Endothelial cell of umbilical vein (primary cell): ENCODE data around the gene TOR1B. TPM values are rescaled to one million over a fixed set of nuclear protein-coding genes. Genes with fewer than 3 reads are reported as not detected.

Experiments
- BruUV-seq: library from RNA; stranded (reverse); fragments of 400-500 nt; replicated peaks from 2 replicates; lab custom pipeline; 2021; lab: Mats Ljungman, UMichigan
- CTCF ChIA-PET: fragments of 300-600, 350-600 bp; sonication (Branson Sonifier 250); formaldehyde crosslinking; loops from one replicate; lab custom pipeline; 2021; ENCODE audit warnings: antibody characterized with exemption, inconsistent platforms; lab: Charles Lee
- POLR2A ChIA-PET: fragments of 300-600, 350-600 bp; sonication (Branson Sonifier 250); formaldehyde crosslinking; loops from one replicate; lab custom pipeline; 2021; ENCODE audit warnings: antibody characterized with exemption, inconsistent platforms; lab: Charles Lee
- DNase-seq: peaks from one replicate; pipeline ENCODE4 v3.0.0-alpha.2; 2011; ENCODE audit warnings: low read depth, low spot score
- FAIRE-seq: peaks from 2 replicates; lab custom pipeline; 2011; peaks lifted over from hg19 to GRCh38; lab: Jason Lieb, UNC
- H2AFZ ChIP-seq: 2 replicates; pipeline ENCODE4 v1.6.0; 2012; ENCODE audit warnings: low read depth, low read length, control low read depth, inconsistent platforms
- H3K27ac ChIP-seq: 2 replicates; pipeline ENCODE4 v1.5.1; 2011; ENCODE audit warnings: low read depth, mild to moderate bottlenecking, control low read depth, low read length, moderate library complexity; ENCODE audit not compliant: insufficient read depth
- H3K27me3 ChIP-seq, 2 experiments: 2 replicates each; pipeline versions ENCODE4 v1.6.0 to v1.6.1; 2011; ENCODE audit warnings: low read length in 2 of 2, mixed read lengths in 1 of 2; ENCODE audit not compliant: control insufficient read depth in 2 of 2, insufficient read depth in 2 of 2
- H3K36me3 ChIP-seq, 2 experiments: 2 replicates in 1 of 2; 3 replicates in 1 of 2; pipeline ENCODE4 v1.5.1; 2011; ENCODE audit warnings: low read length in 2 of 2, mild to moderate bottlenecking in 1 of 2, moderate library complexity in 1 of 2; ENCODE audit not compliant: control insufficient read depth in 2 of 2, insufficient read depth in 2 of 2; ENCODE audit errors: extremely low read depth in 1 of 2
- H3K4me1 ChIP-seq: 3 replicates; pipeline ENCODE4 v1.5.1; 2011; ENCODE audit warnings: mild to moderate bottlenecking, low read length; ENCODE audit not compliant: control insufficient read depth, insufficient read depth; ENCODE audit errors: extremely low read depth
- H3K4me2 ChIP-seq: 2 replicates; pipeline ENCODE4 v1.6.1; 2011; ENCODE audit warnings: low read length, control low read depth, mixed read lengths; ENCODE audit not compliant: insufficient read depth
- H3K4me3 ChIP-seq, 3 experiments: fragments of 200-600 bp in 1 of 3; sonication (generic), shearing (Covaris generic) in 1 of 3; replicated peaks in 1 of 3; 2 replicates each; pipeline ENCODE4 v1.5.1; 2011 to 2016; ENCODE audit warnings: control low read depth in 3 of 3, low read length in 3 of 3, mild to moderate bottlenecking in 2 of 3, inconsistent platforms in 1 of 3, low read depth in 1 of 3, moderate library complexity in 1 of 3; ENCODE audit not compliant: insufficient read depth in 1 of 3
- H3K79me2 ChIP-seq: 2 replicates; pipeline ENCODE4 v1.6.0; 2012; ENCODE audit warnings: low read length, inconsistent platforms; ENCODE audit not compliant: control insufficient read depth, insufficient read depth
- H3K9ac ChIP-seq: replicated peaks from 2 replicates; pipeline ENCODE3; 2011; ENCODE audit warnings: low read length, control low read depth; ENCODE audit not compliant: insufficient read depth; ENCODE audit errors: extremely low read depth
- H3K9me1 ChIP-seq: replicated peaks from 3 replicates; pipeline ENCODE4 v1.6.0; 2011; ENCODE audit warnings: mild to moderate bottlenecking, low read length; ENCODE audit not compliant: control insufficient read depth, insufficient read depth; ENCODE audit errors: extremely low read depth
- H3K9me3 ChIP-seq: replicated peaks from 2 replicates; pipeline ENCODE4 v1.5.1; 2012; ENCODE audit warnings: low read length, inconsistent platforms; ENCODE audit not compliant: control insufficient read depth, insufficient read depth
- H4K20me1 ChIP-seq: replicated peaks from 2 replicates; pipeline ENCODE3; 2011; ENCODE audit warnings: mild to moderate bottlenecking, low read length; ENCODE audit not compliant: control insufficient read depth, insufficient read depth; ENCODE audit errors: extremely low read depth
- EZH2 ChIP-seq: IDR thresholded peaks from 2 replicates; pipeline ENCODE4 v1.6.1; 2012; ENCODE audit warnings: borderline replicate concordance, low read depth, mild to moderate bottlenecking, moderate library complexity, low read length, inconsistent platforms; ENCODE audit not compliant: severe bottlenecking
- FOS ChIP-seq: IDR thresholded peaks from 2 replicates; pipeline ENCODE4 v1.6.1; 2011; ENCODE audit warnings: mild to moderate bottlenecking, low read length, moderate library complexity, borderline replicate concordance; ENCODE audit not compliant: insufficient read depth
- GATA2 ChIP-seq: IDR thresholded peaks from 2 replicates; pipeline ENCODE4 v1.7.0; 2011; ENCODE audit warnings: low read depth, mild to moderate bottlenecking, moderate library complexity, mixed read lengths, low read length; ENCODE audit not compliant: insufficient read length, insufficient read depth
- JUN ChIP-seq: IDR thresholded peaks from 2 replicates; pipeline ENCODE4 v1.6.1; 2011; ENCODE audit warnings: borderline replicate concordance, low read depth; ENCODE audit not compliant: insufficient read length, insufficient read depth
- MYC ChIP-seq: IDR thresholded peaks from one replicate; pipeline ENCODE4 v1.6.1; 2011; ENCODE audit warnings: mild to moderate bottlenecking, low read depth, low read length
- POLR2A ChIP-seq: IDR thresholded peaks from 2 replicates; pipeline ENCODE4 v1.6.1; 2012; ENCODE audit warnings: low read depth, mild to moderate bottlenecking, control low read depth, low read length
- POLR2AphosphoS5 ChIP-seq: IDR thresholded peaks from 2 replicates; pipeline ENCODE4 v1.6.1; 2012; ENCODE audit warnings: low read depth, mild to moderate bottlenecking, control low read depth, low read length, moderate library complexity; ENCODE audit not compliant: insufficient read depth
- dilution Hi-C: fragments of 300-500 bp; cut with MboI; formaldehyde crosslinking; loops from one replicate; pipeline ENCODE4 v1.15.0; 2019; ENCODE audit warnings: low sequenced_read_pairs; ENCODE audit not compliant: extremely low pct_ligation_motif_present
- intact Hi-C: fragments of 100-400 bp; cut with micrococcal nuclease; formaldehyde crosslinking; loops from one replicate; pipeline ENCODE4 v1.10.0; 2022
- polyA plus RNA-seq, 4 experiments: library from polyadenylated mRNA; depleted of rRNA in 3 of 4; stranded (reverse) in 3 of 4; unstranded in 1 of 4; fragments of >200 nt; gene quantifications; 2 replicates each; pipeline versions ENCODE4 v1.2.1 to v1.2.3, GENCODE V29; 2011 to 2012; ENCODE audit warnings: missing spikeins in 1 of 4
- total RNA-seq: library from RNA; stranded (reverse); gene quantifications from 2 replicates; pipeline ENCODE4 v1.2.3, GENCODE V29; 2021
- TF ChIP-seq, protein P1 (sequence below), 2 donors: IDR thresholded peaks; 1 replicate in 1 of 2; 2 replicates in 1 of 2; pipeline ENCODE4 v1.5.1; 2011; ENCODE audit warnings: low read length in 2 of 2, mild to moderate bottlenecking in 2 of 2, moderate library complexity in 2 of 2, control low read depth in 1 of 2, inconsistent platforms in 1 of 2, low read depth in 1 of 2; ENCODE audit not compliant: insufficient read depth in 1 of 2; ENCODE audit errors: extremely low read depth in 1 of 2
- TF ChIP-seq, protein P2 (sequence below): IDR thresholded peaks from 2 replicates; pipeline ENCODE4 v1.6.1; 2011; ENCODE audit not compliant: insufficient read depth, insufficient read length

TOR1B gene
- total and polyA plus RNA-seq, 2 donors (not counting 3 experiments of a cell fraction or from before 2014, with no cell fraction given): 27.0 to 29.5 TPM

GRCh38 chr9:129768486-129768885 lies 34.5 kb upstream of the TOR1B start:
- Histone ChIP-seq H3K4me3 (no peak overlapping the region), H3K27ac (no peak overlapping the region), H3K9me3 (no peaks in the 10 kb centered on the region), H3K4me2 (no peak overlapping the region), H3K9ac (no peak overlapping the region), H3K36me3 (no peaks in the 10 kb centered on the region), H3K79me2 (no peaks in the 10 kb centered on the region), H2AFZ (no peak overlapping the region), H3K27me3 (peaks cover 0 to 2% of the 10 kb centered on the region in 2 experiments), H4K20me1 (no peaks in the 10 kb centered on the region), H3K9me1 (no peaks in the 10 kb centered on the region), H3K4me1 (no peaks in the 10 kb centered on the region)
- BruUV-seq: no TSS peak
- TF ChIP-seq FOS (no peak), POLR2AphosphoS5 (no peak), GATA2 (no peak), MYC (no peak), POLR2A (no peak), JUN (no peak), EZH2 (no peak)
- TF ChIP-seq, protein P1, sequence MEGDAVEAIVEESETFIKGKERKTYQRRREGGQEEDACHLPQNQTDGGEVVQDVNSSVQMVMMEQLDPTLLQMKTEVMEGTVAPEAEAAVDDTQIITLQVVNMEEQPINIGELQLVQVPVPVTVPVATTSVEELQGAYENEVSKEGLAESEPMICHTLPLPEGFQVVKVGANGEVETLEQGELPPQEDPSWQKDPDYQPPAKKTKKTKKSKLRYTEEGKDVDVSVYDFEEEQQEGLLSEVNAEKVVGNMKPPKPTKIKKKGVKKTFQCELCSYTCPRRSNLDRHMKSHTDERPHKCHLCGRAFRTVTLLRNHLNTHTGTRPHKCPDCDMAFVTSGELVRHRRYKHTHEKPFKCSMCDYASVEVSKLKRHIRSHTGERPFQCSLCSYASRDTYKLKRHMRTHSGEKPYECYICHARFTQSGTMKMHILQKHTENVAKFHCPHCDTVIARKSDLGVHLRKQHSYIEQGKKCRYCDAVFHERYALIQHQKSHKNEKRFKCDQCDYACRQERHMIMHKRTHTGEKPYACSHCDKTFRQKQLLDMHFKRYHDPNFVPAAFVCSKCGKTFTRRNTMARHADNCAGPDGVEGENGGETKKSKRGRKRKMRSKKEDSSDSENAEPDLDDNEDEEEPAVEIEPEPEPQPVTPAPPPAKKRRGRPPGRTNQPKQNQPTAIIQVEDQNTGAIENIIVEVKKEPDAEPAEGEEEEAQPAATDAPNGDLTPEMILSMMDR (IDR thresholded peaks at IDR 0.05; ENCODE audit: extremely low read depth in 1 of 2, insufficient read depth in 1 of 2, low read depth in 1 of 2, low read length in 2 of 2): no peak
- TF ChIP-seq, protein P2, sequence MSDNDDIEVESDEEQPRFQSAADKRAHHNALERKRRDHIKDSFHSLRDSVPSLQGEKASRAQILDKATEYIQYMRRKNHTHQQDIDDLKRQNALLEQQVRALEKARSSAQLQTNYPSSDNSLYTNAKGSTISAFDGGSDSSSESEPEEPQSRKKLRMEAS: no peak
- intact Hi-C loops: no loop called here
- ChIA-PET POLR2A (no interaction called here), CTCF (interaction anchor here (1.9 to 3.1 kb wide), 2 partner anchors 8 to 14 kb away, joined by 6 to 9 read pairs; no protein-coding TSS in a partner anchor)
- dilution Hi-C loops: no loop called here
- no peak for FAIRE-seq
- no peak for DNase-seq
